Ascending aorta (tissue), 2 donors: ENCODE results near the gene TMEM259. TPM values are rescaled to one million over a fixed set of nuclear protein-coding genes. Genes with fewer than 3 reads are reported as not detected.

Experiments
- DNase-seq, 2 donors: peaks; one replicate each; pipeline ENCODE4 v3.0.0-alpha.2; 2019; ENCODE audit warnings: low spot score in 2 of 2
- H3K27ac ChIP-seq, 2 donors: fragments of 200-600 bp; sonication (generic); one replicate each; pipeline ENCODE4 v1.5.1; 2016 to 2017; ENCODE audit warnings: mild to moderate bottlenecking in 1 of 2
- H3K27me3 ChIP-seq: fragments of 200-600 bp; sonication (generic); one replicate; pipeline ENCODE4 v1.5.1; 2017
- H3K36me3 ChIP-seq, 2 donors: fragments of 200-600 bp; sonication (generic); one replicate each; pipeline ENCODE4 v1.5.1; 2016
- H3K4me1 ChIP-seq, 2 donors: fragments of 200-600 bp; sonication (generic); one replicate each; pipeline ENCODE4 v1.5.1; 2016 to 2017; ENCODE audit warnings: mild to moderate bottlenecking in 1 of 2
- H3K4me3 ChIP-seq, 2 donors: fragments of 200-600 bp; sonication (generic); one replicate each; pipeline ENCODE4 v1.5.1; 2016 to 2017; ENCODE audit warnings: mild to moderate bottlenecking in 1 of 2
- H3K9me3 ChIP-seq, 2 donors: fragments of 200-600 bp; sonication (generic); one replicate each; pipeline ENCODE4 v1.5.1; 2016
- CTCF ChIP-seq, 3 experiments: fragments of 200-600 bp in 2 of 3; fragments of 450-650 bp in 1 of 3; sonication (generic) in 2 of 3; IDR thresholded peaks; one replicate each; pipeline ENCODE4 v1.5.1; 2016 to 2019; ENCODE audit warnings: antibody characterized with exemption in 3 of 3, mild to moderate bottlenecking in 1 of 3, moderate library complexity in 1 of 3
- intact Hi-C: fragments of 100-400 bp; cut with DNase I; formaldehyde crosslinking; loops from one replicate; pipeline ENCODE4 v1.15.1; 2023
- total RNA-seq: library from RNA; depleted of rRNA; stranded (reverse); fragments of >200 nt; gene quantifications from one replicate; pipeline ENCODE4 v1.1.0, GENCODE V29; 2016

Gene TMEM259
- total RNA-seq, 1 donor from 2014 or later = 452 TPM

DNA sequence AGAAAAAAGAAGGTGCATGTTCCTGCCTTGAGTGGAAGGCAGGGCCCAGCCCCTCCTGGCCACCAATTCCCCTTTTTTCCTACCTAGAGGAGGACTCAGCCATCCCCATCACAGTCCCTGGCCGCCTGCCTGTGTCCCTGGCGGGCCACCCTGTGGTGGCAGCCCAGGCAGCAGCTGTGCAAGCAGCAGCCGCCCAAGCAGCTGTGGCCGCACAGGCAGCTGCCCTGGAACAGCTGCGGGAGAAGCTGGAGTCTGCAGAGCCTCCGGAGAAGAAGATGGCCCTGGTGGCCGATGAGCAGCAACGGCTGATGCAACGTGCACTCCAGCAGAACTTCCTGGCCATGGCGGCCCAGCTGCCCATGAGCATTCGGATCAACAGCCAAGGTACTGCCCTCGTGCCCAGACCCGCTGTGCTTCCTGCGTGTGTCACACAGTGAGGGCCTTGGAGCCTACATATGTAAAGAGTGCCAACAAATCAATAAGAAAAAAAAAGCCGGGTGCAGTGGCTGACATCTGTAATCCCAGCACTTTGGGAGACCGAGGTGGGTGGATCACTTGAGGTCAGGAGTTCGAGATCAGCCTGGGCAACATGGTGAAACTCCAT lies 54.3 kb downstream of the TMEM259 start:
- no peak overlapping the region for H3K4me3 ChIP-seq
- intact Hi-C loops = no loop called here
- no peak for DNase-seq

DNA sequence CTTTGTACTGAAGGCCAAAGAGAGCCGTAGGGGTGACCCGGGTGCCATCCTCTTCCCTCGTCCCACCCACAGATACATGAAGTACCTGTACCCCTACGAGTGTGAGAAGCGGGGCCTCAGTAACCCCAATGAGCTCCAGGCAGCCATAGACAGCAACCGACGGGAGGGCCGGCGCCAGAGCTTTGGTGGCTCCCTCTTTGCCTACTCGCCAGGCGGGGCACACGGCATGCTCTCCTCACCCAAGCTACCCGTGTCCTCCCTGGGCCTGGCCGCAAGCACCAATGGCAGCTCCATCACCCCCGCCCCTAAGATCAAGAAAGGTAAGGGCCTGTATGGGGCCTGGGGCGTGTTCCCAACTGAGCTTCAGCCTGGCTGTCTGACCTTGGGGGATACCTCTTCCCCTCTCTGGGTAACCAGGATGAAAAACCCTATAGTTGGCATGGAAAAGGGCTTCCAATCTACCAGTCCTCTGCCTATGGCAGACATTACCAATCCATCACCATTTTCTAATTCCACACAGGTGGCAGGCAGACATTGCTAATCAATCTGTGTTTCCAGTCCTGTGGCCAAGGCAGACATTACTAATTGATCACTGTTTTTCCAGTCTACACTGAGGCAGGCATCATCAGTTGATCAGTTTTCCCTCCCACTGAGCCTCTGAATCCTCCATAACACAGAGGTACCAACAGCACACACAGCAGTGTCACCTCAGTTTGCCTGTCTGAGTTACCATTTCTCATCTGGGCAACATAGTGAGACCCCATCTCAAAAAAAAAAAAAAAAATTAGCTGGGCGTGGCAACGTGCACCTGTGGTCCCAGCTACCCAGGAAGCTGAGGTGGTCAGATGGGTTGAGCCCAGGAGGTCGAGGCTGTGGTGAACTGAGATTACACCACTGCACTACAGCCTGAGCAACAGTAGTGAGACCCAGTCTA lies 55.9 kb downstream of the TMEM259 start:
- intact Hi-C loops = no loop called here
- Histone ChIP-seq H3K4me1 (no peaks in the 10 kb centered on the region), H3K9me3 (no peaks in the 10 kb centered on the region), H3K4me3 (no peak overlapping the region), H3K27ac (no peak overlapping the region), H3K27me3 (no peaks in the 10 kb centered on the region), H3K36me3 (peaks cover 7 to 22% of the 10 kb centered on the region in 2 donors)
- no peak for TF ChIP-seq CTCF (IDR thresholded peaks at IDR 0.05)
- DNase-seq = no peak

More for the DNA sequence above, 54.3 kb downstream of the TMEM259 start:
- Histone ChIP-seq H3K4me1 (no peaks in the 10 kb centered on the region), H3K36me3 (peaks cover 13 to 33% of the 10 kb centered on the region in 2 donors), H3K27me3 (no peaks in the 10 kb centered on the region), H3K27ac (no peak overlapping the region), H3K9me3 (peaks cover 7 to 8% of the 10 kb centered on the region in 2 donors)
- TF ChIP-seq CTCF (IDR thresholded peaks at IDR 0.05) = no peak

GRCh38 chr19:964116-964520 lies 56.8 kb downstream of the TMEM259 start:
- peaks cover 7 to 18% of the 10 kb centered on the region in 2 donors for H3K36me3 ChIP-seq
- intact Hi-C loops = no loop called here
- TF ChIP-seq CTCF (IDR thresholded peaks at IDR 0.05) = no peak

DNA sequence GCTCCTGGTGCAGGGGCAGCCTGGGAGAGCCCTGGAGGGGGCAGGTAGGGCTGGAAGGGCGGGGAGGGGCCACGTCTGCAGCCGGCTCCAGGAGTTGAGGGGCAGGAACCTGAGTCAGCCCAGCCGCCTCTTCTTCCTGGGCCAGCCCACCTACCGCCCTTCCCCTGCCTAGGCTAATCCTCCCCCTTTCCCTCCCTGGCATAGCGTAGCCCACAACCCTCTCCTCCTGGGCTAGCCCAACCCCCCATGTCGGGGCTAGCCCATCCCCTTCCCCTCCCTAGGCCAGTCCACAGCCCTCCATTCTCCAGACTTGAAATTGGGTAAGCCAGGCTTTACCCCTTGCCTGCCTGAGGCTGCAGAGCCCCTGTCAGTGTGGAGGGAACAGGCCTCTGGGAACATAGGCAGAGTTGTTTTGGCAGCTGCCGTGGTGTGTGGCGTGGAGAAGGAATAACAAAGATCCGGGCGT lies 57.4 kb downstream of the TMEM259 start:
- intact Hi-C loops = no loop called here
- no peak for DNase-seq
- Histone ChIP-seq H3K4me3 (no peak overlapping the region), H3K27ac (no peak overlapping the region), H3K27me3 (no peaks in the 10 kb centered on the region), H3K9me3 (no peaks in the 10 kb centered on the region), H3K36me3 (peaks cover 4 to 12% of the 10 kb centered on the region in 2 donors), H3K4me1 (no peaks in the 10 kb centered on the region)
- no peak for TF ChIP-seq CTCF (IDR thresholded peaks at IDR 0.05)

More at GRCh38 chr19:964116-964520, 56.8 kb downstream of the TMEM259 start:
- Histone ChIP-seq H3K27ac (no peak overlapping the region), H3K4me3 (no peak overlapping the region), H3K9me3 (no peaks in the 10 kb centered on the region), H3K4me1 (no peaks in the 10 kb centered on the region), H3K27me3 (no peaks in the 10 kb centered on the region)
- no peak for DNase-seq

DNA sequence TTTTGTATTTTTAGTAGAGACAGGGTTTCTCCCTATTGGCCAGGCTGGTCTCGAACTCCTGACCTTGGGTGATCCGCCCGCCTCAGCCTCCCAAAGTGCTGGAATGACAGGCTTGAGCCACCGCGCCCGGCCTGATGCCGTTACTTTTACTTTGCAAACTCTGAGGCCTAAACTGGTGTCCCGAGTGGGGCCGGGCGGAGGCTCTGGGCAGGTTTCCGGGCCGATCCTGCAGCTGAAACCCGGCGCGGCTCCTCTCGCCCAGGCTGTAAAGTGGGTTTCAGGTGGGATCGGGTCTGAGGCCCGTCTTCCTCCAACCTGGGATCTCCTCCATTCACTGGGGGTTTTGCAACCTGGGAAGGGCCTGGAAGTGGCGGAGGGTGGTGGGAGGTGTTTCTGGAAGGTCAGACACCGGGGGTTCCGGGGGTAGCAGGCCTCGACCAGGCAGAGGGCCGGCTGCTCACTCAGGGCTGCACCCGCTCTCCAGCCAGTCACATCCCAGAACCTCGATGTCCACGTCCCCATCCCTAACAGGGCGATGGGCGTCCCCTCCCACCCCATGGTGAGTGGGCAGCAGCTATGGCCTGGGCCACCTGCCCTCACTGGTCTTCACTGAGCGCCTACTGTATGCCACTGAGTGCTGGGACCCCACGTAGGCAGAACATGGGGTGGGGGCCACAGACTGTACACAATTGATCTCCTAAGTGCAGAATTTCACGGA lies 58.1 kb downstream of the TMEM259 start:
- DNase-seq = no peak
- Histone ChIP-seq H3K27ac (no peak overlapping the region), H3K9me3 (no peaks in the 10 kb centered on the region), H3K36me3 (peaks cover 0 to 9% of the 10 kb centered on the region in 2 donors), H3K27me3 (no peaks in the 10 kb centered on the region), H3K4me3 (no peak overlapping the region), H3K4me1 (no peaks in the 10 kb centered on the region)
- intact Hi-C loops = no loop called here
- no peak for TF ChIP-seq CTCF (IDR thresholded peaks at IDR 0.05)
